SK-N-SH (cell line): ENCODE results near the gene PLAAT4. TPM values are rescaled to one million over a fixed set of nuclear protein-coding genes. Genes with fewer than 3 reads are reported as not detected.

ENCODE experiments used
- CTCF ChIA-PET: fragments of 300-600, 350-600 bp; formaldehyde crosslinking; extraction: SDS; loops from one replicate; lab custom pipeline; 2021; lab: Yijun Ruan, JAX
- POLR2A ChIA-PET: fragments of 350-600 bp; sonication (Branson Sonifier 250); formaldehyde crosslinking; extraction: SDS; loops from one replicate; lab custom pipeline; 2020; ENCODE audit warnings: antibody characterized with exemption, inconsistent platforms; lab: Yijun Ruan, JAX
- DNase-seq: peaks from one replicate; pipeline ENCODE4 v3.0.0; 2012
- H2AFZ ChIP-seq: fragments of 200-600 bp; sonication (generic); 2 replicates; pipeline ENCODE4 v1.8.1; 2016; ENCODE audit warnings: antibody characterized with exemption, mild to moderate bottlenecking, low read depth
- H3F3A ChIP-seq: fragments of 200-600 bp; sonication (generic); replicated peaks from 2 replicates; pipeline ENCODE3; 2016; ENCODE audit warnings: antibody characterized with exemption, mild to moderate bottlenecking; ENCODE audit not compliant: insufficient read depth
- H3K27ac ChIP-seq, 2 experiments: fragments of 200-500 bp in 1 of 2; fragments of 200-600 bp in 1 of 2; sonication (Bioruptor generic) in 1 of 2; sonication (generic), shearing (Covaris generic) in 1 of 2; 2 replicates each; pipeline versions ENCODE4 v1.5.1 to v1.6.1; 2014 to 2016; ENCODE audit warnings: low read depth in 2 of 2, inconsistent platforms in 1 of 2, low read length in 1 of 2, mild to moderate bottlenecking in 1 of 2, mixed read lengths in 1 of 2
- H3K27me3 ChIP-seq: fragments of 200-600 bp; sonication (generic), shearing (Covaris generic); 2 replicates; pipeline ENCODE4 v1.6.1; 2016; ENCODE audit warnings: mixed run types; ENCODE audit not compliant: insufficient read depth
- H3K36me3 ChIP-seq, 2 experiments: fragments of 200-500 bp in 1 of 2; fragments of 200-600 bp in 1 of 2; sonication (Bioruptor generic) in 1 of 2; sonication (generic) in 1 of 2; replicated peaks in 1 of 2; 2 replicates each; pipeline versions ENCODE3 to v1.5.1; 2014 to 2016; ENCODE audit warnings: low read length in 1 of 2, mild to moderate bottlenecking in 1 of 2; ENCODE audit not compliant: insufficient read depth in 2 of 2, control insufficient read depth in 1 of 2
- H3K4me1 ChIP-seq, 2 experiments: fragments of 200-500 bp in 1 of 2; fragments of 200-600 bp in 1 of 2; sonication (Bioruptor generic) in 1 of 2; sonication (generic), shearing (Covaris generic) in 1 of 2; 2 replicates each; pipeline versions ENCODE4 v1.5.1 to v1.6.1; 2014 to 2016; ENCODE audit warnings: low read depth in 1 of 2, low read length in 1 of 2, mixed run types in 1 of 2; ENCODE audit not compliant: insufficient read depth in 2 of 2, control insufficient read depth in 1 of 2
- H3K4me2 ChIP-seq: fragments of 200-600 bp; sonication (generic), shearing (Covaris generic); 2 replicates; pipeline ENCODE4 v1.6.1; 2017; ENCODE audit warnings: mixed run types
- H3K4me3 ChIP-seq, 2 experiments: fragments of 200-500 bp in 1 of 2; fragments of 200-600 bp in 1 of 2; sonication (Bioruptor generic) in 1 of 2; sonication (generic), shearing (Covaris generic) in 1 of 2; 2 replicates each; pipeline versions ENCODE4 v1.5.1 to v1.8.1; 2014 to 2016; ENCODE audit warnings: low read depth in 2 of 2, inconsistent platforms in 1 of 2, low read length in 1 of 2, mild to moderate bottlenecking in 1 of 2, mixed read lengths in 1 of 2, moderate library complexity in 1 of 2
- H3K79me2 ChIP-seq: fragments of 200-600 bp; sonication (generic); 2 replicates; pipeline ENCODE4 v1.8.1; 2017; ENCODE audit warnings: mild to moderate bottlenecking; ENCODE audit not compliant: insufficient read depth
- H3K9ac ChIP-seq: fragments of 200-600 bp; sonication (generic); 2 replicates; pipeline ENCODE4 v1.6.1; 2017; ENCODE audit warnings: mixed run types
- H3K9me2 ChIP-seq: fragments of 200-600 bp; sonication (generic); 2 replicates; pipeline ENCODE4 v1.6.1; 2017; ENCODE audit warnings: mixed run types
- H3K9me3 ChIP-seq: fragments of 200-600 bp; sonication (generic); 2 replicates; pipeline ENCODE4 v1.6.1; 2017; ENCODE audit warnings: mixed run types, mild to moderate bottlenecking, moderate library complexity
- H4K20me1 ChIP-seq: fragments of 200-600 bp; sonication (generic); 2 replicates; pipeline ENCODE4 v1.6.1; 2017; ENCODE audit warnings: mild to moderate bottlenecking, mixed run types; ENCODE audit not compliant: insufficient read depth
- CHD2 ChIP-seq: fragments of 150-350 bp; IDR thresholded peaks from 2 replicates; pipeline ENCODE4 v1.6.1; 2018; ENCODE audit warnings: low read length; ENCODE audit not compliant: partially characterized antibody
- ELF1 ChIP-seq: IDR thresholded peaks from 2 replicates; pipeline ENCODE4 v1.4.0; 2012
- FOXM1 ChIP-seq: IDR thresholded peaks from 2 replicates; pipeline ENCODE4 v1.4.0; 2012; ENCODE audit warnings: low read depth, mild to moderate bottlenecking
- MAX ChIP-seq: IDR thresholded peaks from 2 replicates; pipeline ENCODE4 v1.4.0; 2012; ENCODE audit warnings: low read depth
- MEF2A ChIP-seq: IDR thresholded peaks from 2 replicates; pipeline ENCODE4 v1.4.0; 2012; ENCODE audit warnings: low read depth, borderline replicate concordance
- MXI1 ChIP-seq: IDR thresholded peaks from 2 replicates; pipeline ENCODE4 v1.6.1; 2012; ENCODE audit warnings: mild to moderate bottlenecking, low read depth, low read length, improper control_type of control experiment
- NFIC ChIP-seq: IDR thresholded peaks from 2 replicates; pipeline ENCODE4 v1.4.0; 2012; ENCODE audit warnings: borderline replicate concordance
- REST ChIP-seq: IDR thresholded peaks from 2 replicates; pipeline ENCODE4 v1.6.1; 2012; ENCODE audit warnings: mild to moderate bottlenecking, low read depth, low read length, moderate library complexity
- RXRA ChIP-seq: IDR thresholded peaks from 2 replicates; pipeline ENCODE4 v1.4.0; 2012; ENCODE audit warnings: low read depth, mild to moderate bottlenecking, borderline replicate concordance
- SIN3A ChIP-seq: IDR thresholded peaks from 2 replicates; pipeline ENCODE4 v1.6.1; 2012; ENCODE audit warnings: low read depth, mild to moderate bottlenecking, low read length, moderate library complexity, borderline replicate concordance
- TAF1 ChIP-seq: IDR thresholded peaks from 2 replicates; pipeline ENCODE4 v1.6.1; 2012; ENCODE audit warnings: low read depth, mild to moderate bottlenecking, low read length, moderate library complexity, borderline replicate concordance
- TCF12 ChIP-seq: IDR thresholded peaks from 2 replicates; pipeline ENCODE4 v1.4.0; 2012
- TEAD4 ChIP-seq: IDR thresholded peaks from 2 replicates; pipeline ENCODE4 v1.4.0; 2012; ENCODE audit warnings: mild to moderate bottlenecking, borderline replicate concordance; ENCODE audit not compliant: insufficient read depth
- YY1 ChIP-seq: IDR thresholded peaks from 2 replicates; pipeline ENCODE4 v1.4.0; 2012; ENCODE audit warnings: low read depth, mild to moderate bottlenecking
- ZBTB33 ChIP-seq: IDR thresholded peaks from 2 replicates; pipeline ENCODE4 v1.4.0; 2012; ENCODE audit warnings: low read depth, borderline replicate concordance
- WGBS: methylation state at CpG from one replicate; pipeline ENCODE4 v1.1.6; 2017; ENCODE audit warnings: low lambda C conversion rate; 5-methylcytosine and 5-hydroxymethylcytosine counted together
- polyA plus RNA-seq, 3 experiments: library from polyadenylated mRNA; depleted of rRNA; stranded (reverse); fragments of >200 nt; gene quantifications; 2 replicates each; pipeline ENCODE4 v1.2.3, GENCODE V29; 2012
- TF ChIP-seq, protein P1 (sequence below): fragments of 200-600 bp; sonication (generic); IDR thresholded peaks from 2 replicates; pipeline ENCODE4 v1.6.1; 2017; ENCODE audit warnings: antibody characterized with exemption, mild to moderate bottlenecking, moderate library complexity
- TF ChIP-seq, protein P2 (sequence below): fragments of 150-350 bp; IDR thresholded peaks from 2 replicates; pipeline ENCODE4 v1.6.1; 2016; ENCODE audit warnings: mild to moderate bottlenecking, low read depth, low read length

PLAAT4 gene
- polyA plus RNA-seq, 1 of the 3 experiments (the other 2 are of a cell fraction), result 5.6 TPM

DNA sequence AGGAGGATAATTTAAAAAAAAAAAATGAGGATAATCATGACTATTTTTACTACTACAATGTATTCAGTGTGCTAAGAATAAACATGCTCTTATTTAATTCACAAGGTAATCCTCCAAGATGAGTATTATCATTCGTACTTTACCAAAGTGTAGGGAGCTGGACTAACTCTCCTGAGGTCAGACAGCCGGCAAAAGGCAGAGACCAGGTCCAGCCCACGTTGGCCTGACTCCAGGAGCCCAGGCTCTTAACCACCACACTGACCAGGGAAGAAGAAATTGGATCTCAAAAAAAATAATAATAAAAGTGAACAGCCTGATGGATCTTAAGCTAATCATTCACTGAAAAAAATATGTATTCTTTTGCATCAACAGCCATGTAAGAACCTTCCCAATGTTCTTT lies 52.4 kb downstream of the PLAAT4 start:
- Histone ChIP-seq H3K79me2 (no peaks in the 10 kb centered on the region), H3K27ac (no peak overlapping the region), H3K4me3 (no peak overlapping the region), H3K9me2 (no peaks in the 10 kb centered on the region), H3K27me3 (no peaks in the 10 kb centered on the region), H3K9me3 (no peaks in the 10 kb centered on the region), H3F3A (no peaks in the 10 kb centered on the region), H2AFZ (no peak overlapping the region), H3K9ac (no peak overlapping the region), H4K20me1 (no peaks in the 10 kb centered on the region), H3K4me1 (no peaks in the 10 kb centered on the region), H3K36me3 (peaks cover 4 to 5% of the 10 kb centered on the region in 2 experiments), H3K4me2 (no peak overlapping the region)
- DNase-seq, result no peak
- ChIA-PET CTCF (interaction anchor here (0.9 to 1.3 kb wide), 2 partner anchors 47 to 98 kb away, joined by 3 read pairs; partner anchors contain the start of gene PLAAT5), POLR2A (no interaction called here)
- TF ChIP-seq YY1, result no peak
- TF ChIP-seq CHD2, result no peak
- TF ChIP-seq NFIC, result no peak
- no peak for TF ChIP-seq ZBTB33
- TF ChIP-seq TCF12, result no peak
- TF ChIP-seq, protein P1, sequence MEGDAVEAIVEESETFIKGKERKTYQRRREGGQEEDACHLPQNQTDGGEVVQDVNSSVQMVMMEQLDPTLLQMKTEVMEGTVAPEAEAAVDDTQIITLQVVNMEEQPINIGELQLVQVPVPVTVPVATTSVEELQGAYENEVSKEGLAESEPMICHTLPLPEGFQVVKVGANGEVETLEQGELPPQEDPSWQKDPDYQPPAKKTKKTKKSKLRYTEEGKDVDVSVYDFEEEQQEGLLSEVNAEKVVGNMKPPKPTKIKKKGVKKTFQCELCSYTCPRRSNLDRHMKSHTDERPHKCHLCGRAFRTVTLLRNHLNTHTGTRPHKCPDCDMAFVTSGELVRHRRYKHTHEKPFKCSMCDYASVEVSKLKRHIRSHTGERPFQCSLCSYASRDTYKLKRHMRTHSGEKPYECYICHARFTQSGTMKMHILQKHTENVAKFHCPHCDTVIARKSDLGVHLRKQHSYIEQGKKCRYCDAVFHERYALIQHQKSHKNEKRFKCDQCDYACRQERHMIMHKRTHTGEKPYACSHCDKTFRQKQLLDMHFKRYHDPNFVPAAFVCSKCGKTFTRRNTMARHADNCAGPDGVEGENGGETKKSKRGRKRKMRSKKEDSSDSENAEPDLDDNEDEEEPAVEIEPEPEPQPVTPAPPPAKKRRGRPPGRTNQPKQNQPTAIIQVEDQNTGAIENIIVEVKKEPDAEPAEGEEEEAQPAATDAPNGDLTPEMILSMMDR, result no peak
- TF ChIP-seq MAX, result no peak
- TF ChIP-seq ELF1, result no peak
- TF ChIP-seq TAF1, result no peak
- TF ChIP-seq FOXM1, result no peak
- no peak for TF ChIP-seq MEF2A
- TF ChIP-seq REST, result no peak
- no peak for TF ChIP-seq SIN3A
- no peak for TF ChIP-seq MXI1
- TF ChIP-seq, protein P2, sequence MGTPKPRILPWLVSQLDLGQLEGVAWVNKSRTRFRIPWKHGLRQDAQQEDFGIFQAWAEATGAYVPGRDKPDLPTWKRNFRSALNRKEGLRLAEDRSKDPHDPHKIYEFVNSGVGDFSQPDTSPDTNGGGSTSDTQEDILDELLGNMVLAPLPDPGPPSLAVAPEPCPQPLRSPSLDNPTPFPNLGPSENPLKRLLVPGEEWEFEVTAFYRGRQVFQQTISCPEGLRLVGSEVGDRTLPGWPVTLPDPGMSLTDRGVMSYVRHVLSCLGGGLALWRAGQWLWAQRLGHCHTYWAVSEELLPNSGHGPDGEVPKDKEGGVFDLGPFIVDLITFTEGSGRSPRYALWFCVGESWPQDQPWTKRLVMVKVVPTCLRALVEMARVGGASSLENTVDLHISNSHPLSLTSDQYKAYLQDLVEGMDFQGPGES, result no peak
- no peak for TF ChIP-seq RXRA
- no peak for TF ChIP-seq TEAD4
- 85% methylated on average over 3 of the region's 3 CpGs for WGBS
